Panc1 (cell line): ENCODE data around the gene QKI. TPM values are rescaled to one million over a fixed set of nuclear protein-coding genes. Genes with fewer than 3 reads are reported as not detected.
"Not testable (repeated sequence)": the region's sequence is repeated elsewhere in the genome, so short reads cannot be mapped to it uniquely, and the experiment has no call there.

ENCODE experiments used
- ATAC-seq: fragments of 200-7000 bp; cut with Tn5 transposase; 2 replicates; pipeline ENCODE4 v1.9.1; 2020; ENCODE audit warnings: mild to moderate bottlenecking, moderate library complexity
- BruUV-seq: library from RNA; stranded (reverse); fragments of 400-500 nt; replicated peaks from 2 replicates; lab custom pipeline; 2021; lab: Mats Ljungman, UMichigan
- CTCF ChIA-PET: fragments of 300-600 bp; sonication (Branson Sonifier 250); formaldehyde crosslinking; loops from one replicate; lab custom pipeline; 2022; ENCODE audit warnings: antibody characterized with exemption; lab: Charles Lee
- POLR2A ChIA-PET: fragments of 300-600 bp; sonication (Branson Sonifier 250); formaldehyde crosslinking; loops from one replicate; lab custom pipeline; 2022; ENCODE audit warnings: antibody characterized with exemption; lab: Charles Lee
- DNase-seq: peaks from one replicate; pipeline ENCODE4 v3.0.0-alpha.2; 2010; ENCODE audit warnings: low read depth, low spot score
- H3K27ac ChIP-seq: 2 replicates; pipeline ENCODE4 v1.5.1; 2011; ENCODE audit warnings: mild to moderate bottlenecking, low read length, inconsistent platforms
- H3K27me3 ChIP-seq: fragments of 200-500 bp; sonication (Bioruptor generic); 2 replicates; pipeline ENCODE4 v1.6.0; 2014; ENCODE audit warnings: low read length, inconsistent platforms; ENCODE audit not compliant: control insufficient read depth, insufficient read depth
- H3K36me3 ChIP-seq: fragments of 200-500 bp; sonication (Bioruptor generic); 2 replicates; pipeline ENCODE4 v1.5.1; 2014; ENCODE audit warnings: inconsistent platforms, mild to moderate bottlenecking, low read length, moderate library complexity; ENCODE audit not compliant: control insufficient read depth, insufficient read depth
- H3K4me1 ChIP-seq: 2 replicates; pipeline ENCODE4 v1.5.1; 2011; ENCODE audit warnings: inconsistent platforms, mild to moderate bottlenecking, low read length, moderate library complexity; ENCODE audit not compliant: control insufficient read depth, insufficient read depth
- H3K4me3 ChIP-seq, 2 experiments: 2 replicates each; pipeline ENCODE4 v1.5.1; 2011 to 2012; ENCODE audit warnings: low read depth in 2 of 2, low read length in 2 of 2, mild to moderate bottlenecking in 2 of 2, inconsistent platforms in 1 of 2, moderate library complexity in 1 of 2
- H3K9me3 ChIP-seq: fragments of 200-500 bp; sonication (Bioruptor generic); 2 replicates; pipeline ENCODE4 v1.5.1; 2014; ENCODE audit warnings: low read depth, mild to moderate bottlenecking, inconsistent platforms, low read length, moderate library complexity; ENCODE audit not compliant: control insufficient read depth, insufficient read depth
- CTCF ChIP-seq: fragments of 450-650 bp; IDR thresholded peaks from 2 replicates; pipeline ENCODE4 v1.5.1; 2017; ENCODE audit warnings: mild to moderate bottlenecking
- POLR2AphosphoS5 ChIP-seq: IDR thresholded peaks from 2 replicates; pipeline ENCODE4 v1.6.1; 2012; ENCODE audit warnings: mild to moderate bottlenecking, low read depth, low read length, moderate library complexity
- REST ChIP-seq, 2 experiments: IDR thresholded peaks; 2 replicates each; pipeline ENCODE4 v1.6.1; 2011 to 2012; ENCODE audit warnings: low read depth in 2 of 2, control low read depth in 1 of 2, low read length in 1 of 2, mild to moderate bottlenecking in 1 of 2, moderate library complexity in 1 of 2; ENCODE audit not compliant: insufficient read depth in 1 of 2
- SIN3A ChIP-seq: IDR thresholded peaks from 2 replicates; pipeline ENCODE4 v1.6.1; 2012; ENCODE audit warnings: low read depth, mild to moderate bottlenecking, low read length, moderate library complexity, borderline replicate concordance; ENCODE audit not compliant: insufficient read depth
- TCF7L2 ChIP-seq: IDR thresholded peaks from 2 replicates; pipeline ENCODE4 v1.6.1; 2011; ENCODE audit warnings: mild to moderate bottlenecking, low read depth, low read length, inconsistent platforms
- in situ Hi-C: cut with HindIII; loops from 2 replicates; pipeline ENCODE4 v1.10.0; 2016; ENCODE audit warnings: low sequenced_read_pairs, low pct_unique_long_range_greater_than_20kb
- intact Hi-C: fragments of 100-400 bp; cut with micrococcal nuclease; formaldehyde crosslinking; loops from one replicate; pipeline ENCODE4 v1.10.0; 2022; ENCODE audit not compliant: unreplicated experiment
- total RNA-seq: library from RNA; stranded (reverse); gene quantifications from one replicate; pipeline ENCODE4 v1.2.1, GENCODE V29; 2021; ENCODE audit not compliant: unreplicated experiment

QKI gene
- total RNA-seq, 1 experiment from 2014 or later: 176 TPM

- Histone ChIP-seq H3K27ac (no peak overlapping the region), H3K36me3 (no peaks in the 10 kb centered on the region), H3K9me3 (no peaks in the 10 kb centered on the region), H3K4me1 (no peaks in the 10 kb centered on the region), H3K27me3 (no peaks in the 10 kb centered on the region), H3K4me3 (no peak overlapping the region)
- TF ChIP-seq SIN3A (no peak), TCF7L2 (no peak), REST (IDR thresholded peaks at IDR 0.05; ENCODE audit: insufficient read depth in 1 of 2, low read depth in 2 of 2, low read length in 1 of 2) (no peak), POLR2AphosphoS5 (no peak), CTCF (no peak)
- ATAC-seq (no peak), DNase-seq (no peak)
- intact Hi-C loops (no loop called here), in situ Hi-C loops (no loop called here)
- no TSS peak for BruUV-seq
- CTCF ChIA-PET: no interaction called here
- POLR2A ChIA-PET: no interaction called here
These were observed 30.0 kb upstream of the QKI start for GRCh38 chr6:163384510-163384909.

- H3K9me3 ChIP-seq, H3K4me3 ChIP-seq, H3K4me1 ChIP-seq, DNase-seq, intact Hi-C loops, CTCF ChIA-PET, POLR2A ChIA-PET, H3K36me3 ChIP-seq, H3K27me3 ChIP-seq, BruUV-seq, ATAC-seq, in situ Hi-C loops, H3K27ac ChIP-seq: not testable (repeated sequence)
These were observed 29.0 kb upstream of the QKI start for GRCh38 chr6:163385503-163385902.

- Histone ChIP-seq H3K9me3 (no peaks in the 10 kb centered on the region), H3K27ac (no peak overlapping the region; the same call in 1 of the 2 replicates), H3K36me3 (no peaks in the 10 kb centered on the region), H3K27me3 (no peaks in the 10 kb centered on the region), H3K4me1 (peaks cover 2% of the 10 kb centered on the region), H3K4me3 (no peak overlapping the region)
- DNase-seq (no peak), ATAC-seq (no peak)
- POLR2A ChIA-PET: no interaction called here
- in situ Hi-C loops: no loop called here
- TF ChIP-seq POLR2AphosphoS5: no peak
- TF ChIP-seq SIN3A: no peak
- TF ChIP-seq REST (IDR thresholded peaks at IDR 0.05; ENCODE audit: insufficient read depth in 1 of 2, low read depth in 2 of 2, low read length in 1 of 2): no peak
- TF ChIP-seq TCF7L2: no peak
- no peak for TF ChIP-seq CTCF
- BruUV-seq: no TSS peak
- CTCF ChIA-PET: no interaction called here
- intact Hi-C loops: no loop called here
These were observed 28.1 kb upstream of the QKI start for GRCh38 chr6:163386329-163386908.
